H9 (cell line): Measurements from ENCODE around the gene USP6NL. TPM values are rescaled to one million over a fixed set of nuclear protein-coding genes. Genes with fewer than 3 reads are reported as not detected.

ENCODE experiments used
- DNase-seq: peaks from one replicate; pipeline ENCODE4 v3.0.0-alpha.2; 2017
- H2AFZ ChIP-seq: one replicate; pipeline ENCODE4 v1.6.1; 2013; ENCODE audit warnings: mild to moderate bottlenecking, low read length, control low read depth, moderate library complexity
- H2AK5ac ChIP-seq: 2 replicates; pipeline ENCODE4 v1.6.1; 2013; ENCODE audit warnings: low read length, control low read depth, mixed read lengths; ENCODE audit not compliant: insufficient read length
- H2BK120ac ChIP-seq: one replicate; pipeline ENCODE4 v1.6.1; 2013; ENCODE audit warnings: low read depth, mild to moderate bottlenecking, low read length, control low read depth, inconsistent platforms; ENCODE audit not compliant: poor library complexity, severe bottlenecking
- H2BK12ac ChIP-seq: 2 replicates; pipeline ENCODE4 v1.6.1; 2013; ENCODE audit warnings: low read length, control low read depth, mixed read lengths, low read depth; ENCODE audit not compliant: insufficient read length
- H2BK15ac ChIP-seq: 2 replicates; pipeline ENCODE4 v1.6.1; 2013; ENCODE audit warnings: low read depth, low read length, control low read depth
- H2BK20ac ChIP-seq: one replicate; pipeline ENCODE4 v1.6.1; 2013; ENCODE audit warnings: low read depth, mild to moderate bottlenecking, low read length, control low read depth, inconsistent platforms; ENCODE audit not compliant: poor library complexity, severe bottlenecking
- H2BK5ac ChIP-seq: 2 replicates; pipeline ENCODE4 v1.6.1; 2013; ENCODE audit warnings: low read length, control low read depth, mixed read lengths; ENCODE audit not compliant: insufficient read length
- H3K14ac ChIP-seq: 2 replicates; pipeline ENCODE4 v1.6.1; 2013; ENCODE audit warnings: low read length, control low read depth; ENCODE audit not compliant: insufficient read depth
- H3K18ac ChIP-seq: 2 replicates; pipeline ENCODE4 v1.6.1; 2013; ENCODE audit warnings: low read depth, mild to moderate bottlenecking, mixed read lengths, low read length, control low read depth; ENCODE audit not compliant: insufficient read length
- H3K23ac ChIP-seq: 2 replicates; pipeline ENCODE4 v1.6.1; 2013; ENCODE audit warnings: low read length, control low read depth, mixed read lengths, low read depth; ENCODE audit not compliant: insufficient read length
- H3K23me2 ChIP-seq: 2 replicates; pipeline ENCODE4 v1.6.1; 2013; ENCODE audit warnings: low read depth, mild to moderate bottlenecking, mixed read lengths, low read length, control low read depth; ENCODE audit not compliant: insufficient read length, poor library complexity, severe bottlenecking
- H3K27ac ChIP-seq: 2 replicates; pipeline ENCODE4 v1.5.1; 2013; ENCODE audit warnings: low read length, control low read depth, mixed read lengths, low read depth; ENCODE audit not compliant: insufficient read length
- H3K27me3 ChIP-seq: 2 replicates; pipeline ENCODE4 v1.6.1; 2013; ENCODE audit warnings: low read length, control low read depth, inconsistent platforms; ENCODE audit not compliant: insufficient read depth
- H3K4ac ChIP-seq: 2 replicates; pipeline ENCODE4 v1.6.1; 2013; ENCODE audit warnings: low read depth, mild to moderate bottlenecking, control low read depth, inconsistent platforms, low read length, moderate library complexity
- H3K4me1 ChIP-seq: 2 replicates; pipeline ENCODE4 v1.6.1; 2013; ENCODE audit warnings: low read length, control low read depth, inconsistent platforms; ENCODE audit not compliant: insufficient read depth
- H3K4me2 ChIP-seq: 2 replicates; pipeline ENCODE4 v1.6.1; 2013; ENCODE audit warnings: low read length, control low read depth, mixed read lengths; ENCODE audit not compliant: insufficient read length, insufficient read depth
- H3K56ac ChIP-seq: 2 replicates; pipeline ENCODE4 v1.6.1; 2013; ENCODE audit warnings: low read depth, mild to moderate bottlenecking, mixed read lengths, low read length, control low read depth; ENCODE audit not compliant: insufficient read length
- H3K79me1 ChIP-seq: 2 replicates; pipeline ENCODE4 v1.6.1; 2013; ENCODE audit warnings: low read depth, mild to moderate bottlenecking, moderate library complexity, low read length, control low read depth, inconsistent platforms; ENCODE audit not compliant: insufficient read depth, poor library complexity, severe bottlenecking
- H3K79me2 ChIP-seq: 2 replicates; pipeline ENCODE4 v1.6.1; 2013; ENCODE audit warnings: low read length, control low read depth, inconsistent platforms; ENCODE audit not compliant: insufficient read depth
- H3K9ac ChIP-seq: 2 replicates; pipeline ENCODE4 v1.6.1; 2013; ENCODE audit warnings: low read length, control low read depth, mixed read lengths; ENCODE audit not compliant: insufficient read length; ENCODE audit errors: extremely low read depth
- H3K9me3 ChIP-seq: one replicate; pipeline ENCODE4 v1.6.1; 2013; ENCODE audit warnings: low read depth, low read length, inconsistent platforms; ENCODE audit not compliant: control insufficient read depth
- H3T11ph ChIP-seq: one replicate; pipeline ENCODE4 v1.6.1; 2013; ENCODE audit warnings: mild to moderate bottlenecking, low read length, control low read depth, inconsistent platforms
- H4K20me1 ChIP-seq: one replicate; pipeline ENCODE4 v1.6.1; 2013; ENCODE audit not compliant: control insufficient read depth, insufficient read length, insufficient read depth
- H4K5ac ChIP-seq: 2 replicates; pipeline ENCODE4 v1.6.1; 2013; ENCODE audit warnings: low read depth, mild to moderate bottlenecking, mixed read lengths, low read length, control low read depth; ENCODE audit not compliant: insufficient read length
- H4K8ac ChIP-seq: replicated peaks from 2 replicates; pipeline ENCODE4 v1.6.1; 2013; ENCODE audit warnings: low read length, control low read depth, mixed read lengths, low read depth; ENCODE audit not compliant: insufficient read length
- H4K91ac ChIP-seq: 2 replicates; pipeline ENCODE4 v1.6.1; 2013; ENCODE audit warnings: low read depth, mild to moderate bottlenecking, moderate library complexity, mixed read lengths, low read length, control low read depth; ENCODE audit not compliant: insufficient read length
- H3K27ac Mint-ChIP-seq, 3 experiments: 2 replicates in 2 of 3; 3 replicates in 1 of 3; pipeline ENCODE4 v1.8.0; 2020 to 2021; ENCODE audit warnings: mixed read lengths in 3 of 3, mild to moderate bottlenecking in 1 of 3, moderate library complexity in 1 of 3
- H3K27me3 Mint-ChIP-seq: 2 replicates; pipeline ENCODE4 v1.8.0; 2021; ENCODE audit warnings: low read depth, mild to moderate bottlenecking, moderate library complexity, mixed read lengths
- H3K36me3 Mint-ChIP-seq, 3 experiments: 2 replicates in 2 of 3; 3 replicates in 1 of 3; pipeline ENCODE4 v1.8.0; 2020 to 2021; ENCODE audit warnings: low read depth in 3 of 3, mixed read lengths in 3 of 3; ENCODE audit not compliant: insufficient read depth in 1 of 3
- H3K4me1 Mint-ChIP-seq, 2 experiments: 2 replicates each; pipeline ENCODE4 v1.8.0; 2020; ENCODE audit warnings: mixed read lengths in 2 of 2
- H3K4me3 Mint-ChIP-seq, 2 experiments: 2 replicates in 1 of 2; 3 replicates in 1 of 2; pipeline ENCODE4 v1.8.0; 2020 to 2021; ENCODE audit warnings: mild to moderate bottlenecking in 2 of 2, mixed read lengths in 2 of 2, moderate library complexity in 1 of 2
- H3K9me3 Mint-ChIP-seq, 2 experiments: 2 replicates in 1 of 2; 3 replicates in 1 of 2; pipeline ENCODE4 v1.8.0; 2020; ENCODE audit warnings: mild to moderate bottlenecking in 2 of 2, mixed read lengths in 2 of 2, moderate library complexity in 1 of 2
- CTCF ChIP-seq: fragments of 200-600 bp; sonication (generic); conservative IDR thresholded peaks from 3 replicates; pipeline ENCODE4 v1.8.0; 2021; ENCODE audit warnings: antibody characterized with exemption, mild to moderate bottlenecking
- WGBS: extraction: QIAGEN DNeasy Blood & Tissue Kit; methylation state at CpG from one replicate; pipeline ENCODE4 v1.1.7; 2013; ENCODE audit warnings: missing lambda C conversion rate, low lambda C conversion rate, mixed read lengths; ENCODE audit not compliant: insufficient read length; ENCODE audit errors: extremely low coverage; 5-methylcytosine and 5-hydroxymethylcytosine counted together
- total RNA-seq: library from RNA; stranded (reverse); gene quantifications from 2 replicates; pipeline ENCODE4 v1.2.1, GENCODE V29; 2021

USP6NL gene
- total RNA-seq, 1 experiment from 2014 or later: 28.3 TPM

GRCh38 chr10:11425296-11425610, 186.2 kb downstream of the USP6NL start:
- Histone ChIP-seq H2AFZ (no peak overlapping the region), H3K56ac (no peak overlapping the region), H4K91ac (no peak overlapping the region), H3K4me2 (no peak overlapping the region), H3K23ac (no peak overlapping the region), H3K27ac (no peak overlapping the region), H4K20me1 (no peaks in the 10 kb centered on the region), H3K9ac (no peak overlapping the region), H3K4ac (no peak overlapping the region), H3K79me2 (no peaks in the 10 kb centered on the region), H3K4me1 (no peaks in the 10 kb centered on the region), H2AK5ac (no peak overlapping the region), H2BK5ac (no peak overlapping the region), H2BK20ac (no peak overlapping the region), H4K5ac (no peak overlapping the region), H3K27me3 (no peaks in the 10 kb centered on the region), H2BK120ac (no peak overlapping the region), H3K23me2 (no peaks in the 10 kb centered on the region), H4K8ac (no peak overlapping the region), H3K18ac (no peak overlapping the region), H3K14ac (no peak overlapping the region), H3K9me3 (no peaks in the 10 kb centered on the region), H3K79me1 (no peaks in the 10 kb centered on the region), H2BK15ac (no peak overlapping the region), H2BK12ac (no peak overlapping the region), H3T11ph (no peak overlapping the region)
- no CpG with 5 or more reads among the region's 3 CpGs for WGBS
- H3K27me3 Mint-ChIP-seq: no peaks in the 10 kb centered on the region; the same call in 1 of the 2 replicates
- no peak overlapping the region for H3K27ac Mint-ChIP-seq
- peaks cover 4 to 13% (median 6%) of the 10 kb centered on the region in 3 experiments; a peak in 6 of 7 replicates for H3K36me3 Mint-ChIP-seq
- TF ChIP-seq CTCF: no peak
- peaks cover 10 to 16% of the 10 kb centered on the region in 2 experiments for H3K9me3 Mint-ChIP-seq
- no peak for DNase-seq
- no peak overlapping the region for H3K4me3 Mint-ChIP-seq
- H3K4me1 Mint-ChIP-seq: peaks cover 6% of the 10 kb centered on the region in 2 experiments; a peak in 3 of 4 replicates
